Lower leg skin (tissue), 3 donors: ENCODE data around the gene CTIF.

Experiments
- CTCF ChIP-seq, 3 donors: fragments of 450-650 bp; IDR thresholded peaks; one replicate each; pipeline ENCODE4 v1.5.1; 2016; ENCODE audit warnings: antibody characterized with exemption in 3 of 3, mild to moderate bottlenecking in 3 of 3, moderate library complexity in 2 of 3
- POLR2A ChIP-seq, 2 donors: fragments of 450-650 bp; IDR thresholded peaks; one replicate each; pipeline ENCODE4 v1.6.1; 2016 to 2017; ENCODE audit warnings: antibody characterized with exemption in 2 of 2, mild to moderate bottlenecking in 1 of 2, moderate library complexity in 1 of 2

DNA sequence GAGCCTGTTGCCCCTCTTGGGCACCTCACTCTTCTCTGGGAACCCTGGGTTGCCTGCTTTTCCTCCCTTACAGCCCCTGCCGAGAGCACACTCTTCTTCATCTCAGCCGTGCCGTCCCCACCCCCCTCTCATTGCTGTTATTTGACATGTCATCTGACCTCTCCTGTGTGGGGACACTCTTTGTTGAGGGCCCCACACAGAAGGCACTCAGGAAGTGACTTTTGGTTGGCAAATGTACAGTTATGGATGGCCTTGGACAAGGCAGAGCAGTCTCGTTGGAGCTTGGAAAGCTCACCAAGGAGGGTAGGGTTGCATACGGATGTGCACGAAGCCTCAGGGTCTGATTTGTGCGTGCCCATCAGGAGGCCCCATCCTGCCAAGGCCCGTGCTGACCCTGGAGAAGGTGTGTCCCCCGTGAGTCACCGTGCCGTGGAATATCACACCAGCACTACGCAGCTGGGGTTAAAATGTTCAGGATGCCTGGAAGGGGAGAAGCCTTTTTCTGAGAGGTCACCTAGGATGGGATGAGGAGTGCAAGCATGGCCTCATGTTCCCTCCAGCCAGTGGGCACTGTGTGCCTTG, 93.9 kb downstream of the CTIF start:
- TF ChIP-seq CTCF (IDR thresholded peaks at IDR 0.05) (no peak), POLR2A (IDR thresholded peaks at IDR 0.05) (no peak)
